Endothelial cell of umbilical vein (primary cell): Measurements from ENCODE around the gene CBX6. TPM values are rescaled to one million over a fixed set of nuclear protein-coding genes. Genes with fewer than 3 reads are reported as not detected.

ENCODE experiments used
- BruUV-seq: library from RNA; stranded (reverse); fragments of 400-500 nt; replicated peaks from 2 replicates; lab custom pipeline; 2021; lab: Mats Ljungman, UMichigan
- CTCF ChIA-PET: fragments of 300-600, 350-600 bp; sonication (Branson Sonifier 250); formaldehyde crosslinking; loops from one replicate; lab custom pipeline; 2021; ENCODE audit warnings: antibody characterized with exemption, inconsistent platforms; lab: Charles Lee
- POLR2A ChIA-PET: fragments of 300-600, 350-600 bp; sonication (Branson Sonifier 250); formaldehyde crosslinking; loops from one replicate; lab custom pipeline; 2021; ENCODE audit warnings: antibody characterized with exemption, inconsistent platforms; lab: Charles Lee
- DNase-seq: peaks from one replicate; pipeline ENCODE4 v3.0.0-alpha.2; 2011; ENCODE audit warnings: low read depth, low spot score
- FAIRE-seq: peaks from 2 replicates; lab custom pipeline; 2011; peaks lifted over from hg19 to GRCh38; lab: Jason Lieb, UNC
- H2AFZ ChIP-seq: 2 replicates; pipeline ENCODE4 v1.6.0; 2012; ENCODE audit warnings: low read depth, low read length, control low read depth, inconsistent platforms
- H3K27ac ChIP-seq: 2 replicates; pipeline ENCODE4 v1.5.1; 2011; ENCODE audit warnings: low read depth, mild to moderate bottlenecking, control low read depth, low read length, moderate library complexity; ENCODE audit not compliant: insufficient read depth
- H3K27me3 ChIP-seq, 2 experiments: 2 replicates each; pipeline versions ENCODE4 v1.6.0 to v1.6.1; 2011; ENCODE audit warnings: low read length in 2 of 2, mixed read lengths in 1 of 2; ENCODE audit not compliant: control insufficient read depth in 2 of 2, insufficient read depth in 2 of 2
- H3K36me3 ChIP-seq, 2 experiments: 2 replicates in 1 of 2; 3 replicates in 1 of 2; pipeline ENCODE4 v1.5.1; 2011; ENCODE audit warnings: low read length in 2 of 2, mild to moderate bottlenecking in 1 of 2, moderate library complexity in 1 of 2; ENCODE audit not compliant: control insufficient read depth in 2 of 2, insufficient read depth in 2 of 2; ENCODE audit errors: extremely low read depth in 1 of 2
- H3K4me1 ChIP-seq: 3 replicates; pipeline ENCODE4 v1.5.1; 2011; ENCODE audit warnings: mild to moderate bottlenecking, low read length; ENCODE audit not compliant: control insufficient read depth, insufficient read depth; ENCODE audit errors: extremely low read depth
- H3K4me2 ChIP-seq: 2 replicates; pipeline ENCODE4 v1.6.1; 2011; ENCODE audit warnings: low read length, control low read depth, mixed read lengths; ENCODE audit not compliant: insufficient read depth
- H3K4me3 ChIP-seq, 3 experiments: fragments of 200-600 bp in 1 of 3; sonication (generic), shearing (Covaris generic) in 1 of 3; replicated peaks in 1 of 3; 2 replicates each; pipeline ENCODE4 v1.5.1; 2011 to 2016; ENCODE audit warnings: control low read depth in 3 of 3, low read length in 3 of 3, mild to moderate bottlenecking in 2 of 3, inconsistent platforms in 1 of 3, low read depth in 1 of 3, moderate library complexity in 1 of 3; ENCODE audit not compliant: insufficient read depth in 1 of 3
- H3K79me2 ChIP-seq: 2 replicates; pipeline ENCODE4 v1.6.0; 2012; ENCODE audit warnings: low read length, inconsistent platforms; ENCODE audit not compliant: control insufficient read depth, insufficient read depth
- H3K9ac ChIP-seq: replicated peaks from 2 replicates; pipeline ENCODE3; 2011; ENCODE audit warnings: low read length, control low read depth; ENCODE audit not compliant: insufficient read depth; ENCODE audit errors: extremely low read depth
- H3K9me1 ChIP-seq: replicated peaks from 3 replicates; pipeline ENCODE4 v1.6.0; 2011; ENCODE audit warnings: mild to moderate bottlenecking, low read length; ENCODE audit not compliant: control insufficient read depth, insufficient read depth; ENCODE audit errors: extremely low read depth
- H3K9me3 ChIP-seq: replicated peaks from 2 replicates; pipeline ENCODE4 v1.5.1; 2012; ENCODE audit warnings: low read length, inconsistent platforms; ENCODE audit not compliant: control insufficient read depth, insufficient read depth
- H4K20me1 ChIP-seq: replicated peaks from 2 replicates; pipeline ENCODE3; 2011; ENCODE audit warnings: mild to moderate bottlenecking, low read length; ENCODE audit not compliant: control insufficient read depth, insufficient read depth; ENCODE audit errors: extremely low read depth
- EZH2 ChIP-seq: IDR thresholded peaks from 2 replicates; pipeline ENCODE4 v1.6.1; 2012; ENCODE audit warnings: borderline replicate concordance, low read depth, mild to moderate bottlenecking, moderate library complexity, low read length, inconsistent platforms; ENCODE audit not compliant: severe bottlenecking
- FOS ChIP-seq: IDR thresholded peaks from 2 replicates; pipeline ENCODE4 v1.6.1; 2011; ENCODE audit warnings: mild to moderate bottlenecking, low read length, moderate library complexity, borderline replicate concordance; ENCODE audit not compliant: insufficient read depth
- GATA2 ChIP-seq: IDR thresholded peaks from 2 replicates; pipeline ENCODE4 v1.7.0; 2011; ENCODE audit warnings: low read depth, mild to moderate bottlenecking, moderate library complexity, mixed read lengths, low read length; ENCODE audit not compliant: insufficient read length, insufficient read depth
- JUN ChIP-seq: IDR thresholded peaks from 2 replicates; pipeline ENCODE4 v1.6.1; 2011; ENCODE audit warnings: borderline replicate concordance, low read depth; ENCODE audit not compliant: insufficient read length, insufficient read depth
- MAX ChIP-seq: IDR thresholded peaks from 2 replicates; pipeline ENCODE4 v1.6.1; 2011; ENCODE audit not compliant: insufficient read depth, insufficient read length
- MYC ChIP-seq: IDR thresholded peaks from one replicate; pipeline ENCODE4 v1.6.1; 2011; ENCODE audit warnings: mild to moderate bottlenecking, low read depth, low read length
- POLR2A ChIP-seq: IDR thresholded peaks from 2 replicates; pipeline ENCODE4 v1.6.1; 2012; ENCODE audit warnings: low read depth, mild to moderate bottlenecking, control low read depth, low read length
- POLR2AphosphoS5 ChIP-seq: IDR thresholded peaks from 2 replicates; pipeline ENCODE4 v1.6.1; 2012; ENCODE audit warnings: low read depth, mild to moderate bottlenecking, control low read depth, low read length, moderate library complexity; ENCODE audit not compliant: insufficient read depth
- dilution Hi-C: fragments of 300-500 bp; cut with MboI; formaldehyde crosslinking; loops from one replicate; pipeline ENCODE4 v1.15.0; 2019; ENCODE audit warnings: low sequenced_read_pairs; ENCODE audit not compliant: extremely low pct_ligation_motif_present
- intact Hi-C: fragments of 100-400 bp; cut with micrococcal nuclease; formaldehyde crosslinking; loops from one replicate; pipeline ENCODE4 v1.10.0; 2022
- polyA plus RNA-seq, 4 experiments: library from polyadenylated mRNA; depleted of rRNA in 3 of 4; stranded (reverse) in 3 of 4; unstranded in 1 of 4; fragments of >200 nt; gene quantifications; 2 replicates each; pipeline versions ENCODE4 v1.2.1 to v1.2.3, GENCODE V29; 2011 to 2012; ENCODE audit warnings: missing spikeins in 1 of 4
- total RNA-seq: library from RNA; stranded (reverse); gene quantifications from 2 replicates; pipeline ENCODE4 v1.2.3, GENCODE V29; 2021
- TF ChIP-seq, protein P1 (sequence below), 2 donors: IDR thresholded peaks; 1 replicate in 1 of 2; 2 replicates in 1 of 2; pipeline ENCODE4 v1.5.1; 2011; ENCODE audit warnings: low read length in 2 of 2, mild to moderate bottlenecking in 2 of 2, moderate library complexity in 2 of 2, control low read depth in 1 of 2, inconsistent platforms in 1 of 2, low read depth in 1 of 2; ENCODE audit not compliant: insufficient read depth in 1 of 2; ENCODE audit errors: extremely low read depth in 1 of 2

Gene CBX6
- total and polyA plus RNA-seq, 2 donors (not counting 3 experiments of a cell fraction or from before 2014, with no cell fraction given): 14.9 to 62.6 TPM

- H3K79me2 ChIP-seq: no peaks in the 10 kb centered on the region
- FAIRE-seq: no peak
- H3K27ac ChIP-seq: no peak overlapping the region
- H3K4me2 ChIP-seq: no peak overlapping the region
- no peak overlapping the region for H2AFZ ChIP-seq
- peaks cover 6% of the 10 kb centered on the region for H3K4me1 ChIP-seq
- dilution Hi-C loops: no loop called here
- ChIA-PET POLR2A (no interaction called here), CTCF (interaction anchor here (2.8 to 6.3 kb wide), 2 partner anchors 11 to 91 kb away, joined by 12 to 63 read pairs; no protein-coding TSS in a partner anchor)
- intact Hi-C loops: no loop called here
- no peaks in the 10 kb centered on the region for H4K20me1 ChIP-seq
- TF ChIP-seq POLR2A: no peak
- no peak for TF ChIP-seq JUN
- TF ChIP-seq EZH2: no peak
- no peak for TF ChIP-seq MYC
- TF ChIP-seq, protein P1, sequence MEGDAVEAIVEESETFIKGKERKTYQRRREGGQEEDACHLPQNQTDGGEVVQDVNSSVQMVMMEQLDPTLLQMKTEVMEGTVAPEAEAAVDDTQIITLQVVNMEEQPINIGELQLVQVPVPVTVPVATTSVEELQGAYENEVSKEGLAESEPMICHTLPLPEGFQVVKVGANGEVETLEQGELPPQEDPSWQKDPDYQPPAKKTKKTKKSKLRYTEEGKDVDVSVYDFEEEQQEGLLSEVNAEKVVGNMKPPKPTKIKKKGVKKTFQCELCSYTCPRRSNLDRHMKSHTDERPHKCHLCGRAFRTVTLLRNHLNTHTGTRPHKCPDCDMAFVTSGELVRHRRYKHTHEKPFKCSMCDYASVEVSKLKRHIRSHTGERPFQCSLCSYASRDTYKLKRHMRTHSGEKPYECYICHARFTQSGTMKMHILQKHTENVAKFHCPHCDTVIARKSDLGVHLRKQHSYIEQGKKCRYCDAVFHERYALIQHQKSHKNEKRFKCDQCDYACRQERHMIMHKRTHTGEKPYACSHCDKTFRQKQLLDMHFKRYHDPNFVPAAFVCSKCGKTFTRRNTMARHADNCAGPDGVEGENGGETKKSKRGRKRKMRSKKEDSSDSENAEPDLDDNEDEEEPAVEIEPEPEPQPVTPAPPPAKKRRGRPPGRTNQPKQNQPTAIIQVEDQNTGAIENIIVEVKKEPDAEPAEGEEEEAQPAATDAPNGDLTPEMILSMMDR (IDR thresholded peaks at IDR 0.05; ENCODE audit: extremely low read depth in 1 of 2, insufficient read depth in 1 of 2, low read depth in 1 of 2, low read length in 2 of 2): no peak
- no peak for TF ChIP-seq FOS
- TF ChIP-seq GATA2: no peak
- TF ChIP-seq POLR2AphosphoS5: no peak
- TF ChIP-seq MAX: no peak
- H3K9me1 ChIP-seq: no peaks in the 10 kb centered on the region
- H3K4me3 ChIP-seq: no peak overlapping the region
- no peaks in the 10 kb centered on the region for H3K9me3 ChIP-seq
- DNase-seq: no peak
- no TSS peak for BruUV-seq
- no peaks in the 10 kb centered on the region for H3K36me3 ChIP-seq
- no peak overlapping the region for H3K9ac ChIP-seq
- peaks cover 0 to 3% of the 10 kb centered on the region in 2 experiments for H3K27me3 ChIP-seq
Observed at GRCh38 chr22:38859581-38860282, 12.3 kb downstream of the CBX6 start.
